Measurements from ENCODE around the gene AOC1. TPM values are rescaled to one million over a fixed set of nuclear protein-coding genes. Genes with fewer than 3 reads are reported as not detected.
A peak's percentile ranks its signal among the peaks of the same experiment; 100 is the strongest.

Gene AOC1
- total and polyA plus RNA-seq, 3 experiments from 2014 or later, result not detected

GRCh38 chr7:150850273-150850672, 2.0 kb upstream of the AOC1 start:
- no peaks in the 10 kb centered on the region for H3K4me1 Mint-ChIP-seq
- H3K36me3 Mint-ChIP-seq, result no peaks in the 10 kb centered on the region
- H3K27me3 ChIP-seq (ENCODE audit: insufficient read depth, low read length, poor library complexity, severe bottlenecking), result peaks cover 8% of the 10 kb centered on the region
- H3K27ac Mint-ChIP-seq, result no peak overlapping the region
- no peaks in the 10 kb centered on the region for H3K4me1 ChIP-seq (ENCODE audit: insufficient read depth, low read length)
- no peak overlapping the region for H3K4me3 Mint-ChIP-seq
- H3K9me3 ChIP-seq (ENCODE audit: low read length), result no peaks in the 10 kb centered on the region
- no peaks in the 10 kb centered on the region for H3K36me3 ChIP-seq (ENCODE audit: insufficient read depth, low read length)
- no peaks in the 10 kb centered on the region for H3K9me3 Mint-ChIP-seq
- H3K27me3 Mint-ChIP-seq, result peaks cover 12 to 46% of the 10 kb centered on the region in 2 donors
- no peak overlapping the region for H3K4me3 ChIP-seq (ENCODE audit: low read length)
- H3K27ac ChIP-seq (ENCODE audit: low read depth, low read length), result no peak overlapping the region
- DNase-seq, result no peak
- POLR2A ChIA-PET, result no interaction called here
- CTCF ChIA-PET, result no interaction called here

GRCh38 chr7:150851492-150852370, 586 bp upstream of the AOC1 start:
- Histone ChIP-seq H3K4me1 (ENCODE audit: insufficient read depth, low read length) (no peaks in the 10 kb centered on the region), H3K36me3 (ENCODE audit: insufficient read depth, low read length) (no peaks in the 10 kb centered on the region), H3K4me3 (ENCODE audit: low read length) (no peak overlapping the region), H3K27me3 (ENCODE audit: insufficient read depth, low read length, poor library complexity, severe bottlenecking) (peaks cover 8% of the 10 kb centered on the region), H3K9me3 (ENCODE audit: low read length) (no peaks in the 10 kb centered on the region), H3K27ac (ENCODE audit: low read depth, low read length) (no peak overlapping the region)
- Mint-ChIP-seq H3K4me3 (no peak overlapping the region), H3K36me3 (no peaks in the 10 kb centered on the region), H3K9me3 (no peaks in the 10 kb centered on the region), H3K27ac (no peak overlapping the region), H3K4me1 (no peaks in the 10 kb centered on the region), H3K27me3 (peaks cover 18 to 54% of the 10 kb centered on the region in 2 donors)
- ChIA-PET CTCF (no interaction called here), POLR2A (no interaction called here)
- DNase-seq, result no peak

- CTCF ChIA-PET, result no interaction called here
- Mint-ChIP-seq H3K27ac (peak overlapping the region in 1 of 8 donors; percentile 65), H3K36me3 (no peaks in the 10 kb centered on the region), H3K4me3 (no peak overlapping the region), H3K4me1 (no peaks in the 10 kb centered on the region), H3K27me3 (peaks cover 19 to 56% of the 10 kb centered on the region in 2 donors), H3K9me3 (no peaks in the 10 kb centered on the region)
- Histone ChIP-seq H3K4me3 (ENCODE audit: low read length) (no peak overlapping the region), H3K36me3 (ENCODE audit: insufficient read depth, low read length) (no peaks in the 10 kb centered on the region), H3K4me1 (ENCODE audit: insufficient read depth, low read length) (no peaks in the 10 kb centered on the region), H3K27ac (ENCODE audit: low read depth, low read length) (no peak overlapping the region), H3K27me3 (ENCODE audit: insufficient read depth, low read length, poor library complexity, severe bottlenecking) (peaks cover 8% of the 10 kb centered on the region), H3K9me3 (ENCODE audit: low read length) (no peaks in the 10 kb centered on the region)
- POLR2A ChIA-PET, result no interaction called here
- no peak for DNase-seq
These were observed 2.0 kb downstream of the AOC1 start for GRCh38 chr7:150854066-150855000.

GRCh38 chr7:150855046-150855445, 2.7 kb downstream of the AOC1 start:
- no peak overlapping the region for H3K4me3 Mint-ChIP-seq
- H3K4me1 Mint-ChIP-seq, result no peaks in the 10 kb centered on the region
- CTCF ChIA-PET, result interaction anchor here (1.3 kb wide), 1 partner anchor 43 kb away, joined by 3 read pairs; no protein-coding TSS in a partner anchor
- DNase-seq, result no peak
- Histone ChIP-seq H3K27ac (ENCODE audit: low read depth, low read length) (no peak overlapping the region), H3K36me3 (ENCODE audit: insufficient read depth, low read length) (no peaks in the 10 kb centered on the region), H3K9me3 (ENCODE audit: low read length) (no peaks in the 10 kb centered on the region), H3K4me1 (ENCODE audit: insufficient read depth, low read length) (no peaks in the 10 kb centered on the region), H3K27me3 (ENCODE audit: insufficient read depth, low read length, poor library complexity, severe bottlenecking) (peaks cover 8% of the 10 kb centered on the region), H3K4me3 (ENCODE audit: low read length) (no peak overlapping the region)
- POLR2A ChIA-PET, result no interaction called here
- H3K27ac Mint-ChIP-seq, result no peak overlapping the region
- no peaks in the 10 kb centered on the region for H3K36me3 Mint-ChIP-seq
- H3K9me3 Mint-ChIP-seq, result no peaks in the 10 kb centered on the region
- H3K27me3 Mint-ChIP-seq, result peaks cover 19 to 50% of the 10 kb centered on the region in 2 donors

- no peaks in the 10 kb centered on the region for H3K36me3 ChIP-seq (ENCODE audit: insufficient read depth, low read length)
- H3K27ac Mint-ChIP-seq, result no peak overlapping the region
- no peak overlapping the region for H3K4me3 Mint-ChIP-seq
- H3K9me3 ChIP-seq (ENCODE audit: low read length), result no peaks in the 10 kb centered on the region
- ChIA-PET CTCF (interaction anchor here (1.3 kb wide), 1 partner anchor 43 kb away, joined by 3 read pairs; no protein-coding TSS in a partner anchor), POLR2A (no interaction called here)
- no peaks in the 10 kb centered on the region for H3K9me3 Mint-ChIP-seq
- peaks cover 8% of the 10 kb centered on the region for H3K27me3 ChIP-seq (ENCODE audit: insufficient read depth, low read length, poor library complexity, severe bottlenecking)
- peaks cover 19 to 46% of the 10 kb centered on the region in 2 donors for H3K27me3 Mint-ChIP-seq
- no peaks in the 10 kb centered on the region for H3K36me3 Mint-ChIP-seq
- no peak overlapping the region for H3K4me3 ChIP-seq (ENCODE audit: low read length)
- H3K4me1 Mint-ChIP-seq, result no peaks in the 10 kb centered on the region
- no peaks in the 10 kb centered on the region for H3K4me1 ChIP-seq (ENCODE audit: insufficient read depth, low read length)
- no peak overlapping the region for H3K27ac ChIP-seq (ENCODE audit: low read depth, low read length)
- no peak for DNase-seq
These were observed 3.4 kb downstream of the AOC1 start for GRCh38 chr7:150855476-150856302.

- Histone ChIP-seq H3K36me3 (ENCODE audit: insufficient read depth, low read length) (no peaks in the 10 kb centered on the region), H3K27me3 (ENCODE audit: insufficient read depth, low read length, poor library complexity, severe bottlenecking) (peaks cover 8% of the 10 kb centered on the region), H3K9me3 (ENCODE audit: low read length) (no peaks in the 10 kb centered on the region), H3K27ac (ENCODE audit: low read depth, low read length) (no peak overlapping the region), H3K4me1 (ENCODE audit: insufficient read depth, low read length) (no peaks in the 10 kb centered on the region), H3K4me3 (ENCODE audit: low read length) (no peak overlapping the region)
- H3K27ac Mint-ChIP-seq, result no peak overlapping the region
- no peaks in the 10 kb centered on the region for H3K9me3 Mint-ChIP-seq
- ChIA-PET CTCF (interaction anchor here (1.3 kb wide), 1 partner anchor 42 kb away, joined by 3 read pairs; no protein-coding TSS in a partner anchor), POLR2A (no interaction called here)
- H3K4me3 Mint-ChIP-seq, result no peak overlapping the region
- no peaks in the 10 kb centered on the region for H3K36me3 Mint-ChIP-seq
- peaks cover 12 to 37% of the 10 kb centered on the region in 2 donors for H3K27me3 Mint-ChIP-seq
- no peaks in the 10 kb centered on the region for H3K4me1 Mint-ChIP-seq
- no peak for DNase-seq
These were observed 4.3 kb downstream of the AOC1 start for GRCh38 chr7:150856303-150857275.

All from CD8-positive, alpha-beta memory T cell (primary cell).